Gastrocnemius medialis (tissue), 4 donors: Measurements from ENCODE around the gene GALNTL6. TPM values are rescaled to one million over a fixed set of nuclear protein-coding genes. Genes with fewer than 3 reads are reported as not detected.

Experiments used
- ATAC-seq, 2 donors: fragments of 150-250 bp; one replicate each; pipeline ENCODE4 v1.9.1; 2016
- DNase-seq, 2 donors: peaks; one replicate each; pipeline ENCODE4 v3.0.0-alpha.2; 2019
- H3K27ac ChIP-seq, 4 donors: fragments of 200-600 bp; sonication (generic); 1 replicate in 1 of 4; 2 replicates in 3 of 4; pipeline ENCODE4 v1.5.1; 2016 to 2018; ENCODE audit warnings: mild to moderate bottlenecking in 2 of 4, moderate library complexity in 1 of 4
- H3K27me3 ChIP-seq, 3 donors: fragments of 200-600 bp; sonication (generic) in 2 of 3; 1 replicate in 1 of 3; 2 replicates in 2 of 3; pipeline versions ENCODE4 v1.5.1 to v1.6.0; 2016 to 2019; ENCODE audit warnings: mild to moderate bottlenecking in 1 of 3, moderate library complexity in 1 of 3
- H3K36me3 ChIP-seq, 2 donors: fragments of 200-600 bp; sonication (generic) in 1 of 2; one replicate each; pipeline ENCODE4 v1.5.1; 2017 to 2018
- H3K4me1 ChIP-seq, 2 donors: fragments of 200-600 bp; sonication (generic) in 1 of 2; one replicate each; pipeline ENCODE4 v1.5.1; 2016 to 2017; ENCODE audit warnings: mild to moderate bottlenecking in 2 of 2
- H3K4me3 ChIP-seq, 4 donors: fragments of 200-600 bp; sonication (generic) in 3 of 4; 1 replicate in 1 of 4; 2 replicates in 3 of 4; pipeline ENCODE4 v1.5.1; 2016 to 2019; ENCODE audit warnings: mild to moderate bottlenecking in 2 of 4
- H3K9me3 ChIP-seq, 3 donors: fragments of 200-600 bp; sonication (generic) in 2 of 3; 1 replicate in 1 of 3; 2 replicates in 2 of 3; pipeline ENCODE4 v1.5.1; 2016 to 2019
- CTCF ChIP-seq, 5 experiments: fragments of 450-650 bp in 3 of 5; fragments of 200-600 bp in 2 of 5; sonication (generic) in 2 of 5; IDR thresholded peaks in 4 of 5; conservative IDR thresholded peaks in 1 of 5; 1 replicate in 4 of 5; 2 replicates in 1 of 5; pipeline ENCODE4 v1.5.1; 2016 to 2019; ENCODE audit warnings: antibody characterized with exemption in 5 of 5, mild to moderate bottlenecking in 3 of 5, moderate library complexity in 3 of 5
- POLR2A ChIP-seq, 2 donors: fragments of 450-650 bp; IDR thresholded peaks; one replicate each; pipeline ENCODE4 v1.6.1; 2017; ENCODE audit warnings: antibody characterized with exemption in 2 of 2, mild to moderate bottlenecking in 2 of 2, moderate library complexity in 2 of 2
- in situ Hi-C, 4 donors: fragments of 200-750 bp; cut with MboI; loops; one replicate each; pipeline versions ENCODE4 v1.15.0 to v1.8.0; 2017; ENCODE audit warnings: low sequenced_read_pairs in 4 of 4
- intact Hi-C: fragments of 100-400 bp; cut with DNase I; formaldehyde crosslinking; loops from one replicate; pipeline ENCODE4 v1.15.1; 2023; ENCODE audit warnings: low total_unique reads
- total RNA-seq, 4 donors: library from RNA; depleted of rRNA; stranded (reverse); fragments of >200 nt; gene quantifications; one replicate each; pipeline versions ENCODE4 v1.1.0 to v1.2.3, GENCODE V29; 2016

Gene GALNTL6
- total RNA-seq, 4 donors from 2014 or later = not detected

GRCh38 chr4:172270397-172270796, 457.2 kb downstream of the GALNTL6 start:
- H3K27me3 ChIP-seq = no peaks in the 10 kb centered on the region
- in situ Hi-C loops = no loop called here
- ATAC-seq (no peak), DNase-seq (no peak)
- H3K4me1 ChIP-seq = no peaks in the 10 kb centered on the region
- no peaks in the 10 kb centered on the region for H3K9me3 ChIP-seq
- H3K27ac ChIP-seq = no peak overlapping the region
- TF ChIP-seq CTCF (IDR thresholded peaks at IDR 0.05 in 4 of 5, conservative IDR thresholded peaks at IDR 0.05 in 1 of 5) (no peak), POLR2A (IDR thresholded peaks at IDR 0.05) (no peak)
- no peak overlapping the region for H3K4me3 ChIP-seq
- no peaks in the 10 kb centered on the region for H3K36me3 ChIP-seq
- intact Hi-C loops = no loop called here

GRCh38 chr4:172287117-172287516, 473.9 kb downstream of the GALNTL6 start:
- no peak overlapping the region for H3K4me3 ChIP-seq
- no peaks in the 10 kb centered on the region for H3K4me1 ChIP-seq
- H3K9me3 ChIP-seq = no peaks in the 10 kb centered on the region
- H3K36me3 ChIP-seq = no peaks in the 10 kb centered on the region
- TF ChIP-seq CTCF (IDR thresholded peaks at IDR 0.05 in 4 of 5, conservative IDR thresholded peaks at IDR 0.05 in 1 of 5) (no peak), POLR2A (IDR thresholded peaks at IDR 0.05) (no peak)
- H3K27ac ChIP-seq = no peak overlapping the region
- DNase-seq (no peak), ATAC-seq (no peak)
- in situ Hi-C loops (no loop called here), intact Hi-C loops (no loop called here)
- no peaks in the 10 kb centered on the region for H3K27me3 ChIP-seq

GRCh38 chr4:172305698-172306097, 492.5 kb downstream of the GALNTL6 start:
- Histone ChIP-seq H3K27ac (no peak overlapping the region), H3K4me3 (no peak overlapping the region), H3K36me3 (no peaks in the 10 kb centered on the region), H3K27me3 (no peaks in the 10 kb centered on the region), H3K9me3 (no peaks in the 10 kb centered on the region), H3K4me1 (no peaks in the 10 kb centered on the region)
- TF ChIP-seq POLR2A (IDR thresholded peaks at IDR 0.05) = no peak
- TF ChIP-seq CTCF (IDR thresholded peaks at IDR 0.05 in 4 of 5, conservative IDR thresholded peaks at IDR 0.05 in 1 of 5) = no peak
- no peak for ATAC-seq
- in situ Hi-C loops = no loop called here
- intact Hi-C loops = no loop called here
- no peak for DNase-seq

- ATAC-seq (no peak), DNase-seq (no peak)
- in situ Hi-C loops = no loop called here
- H3K9me3 ChIP-seq = no peaks in the 10 kb centered on the region
- TF ChIP-seq CTCF (IDR thresholded peaks at IDR 0.05 in 4 of 5, conservative IDR thresholded peaks at IDR 0.05 in 1 of 5) (no peak), POLR2A (IDR thresholded peaks at IDR 0.05) (no peak)
- H3K4me3 ChIP-seq = no peak overlapping the region
- no peaks in the 10 kb centered on the region for H3K36me3 ChIP-seq
- intact Hi-C loops = no loop called here
- H3K27me3 ChIP-seq = no peaks in the 10 kb centered on the region
- no peaks in the 10 kb centered on the region for H3K4me1 ChIP-seq
- H3K27ac ChIP-seq = no peak overlapping the region
These were observed 494.9 kb downstream of the GALNTL6 start for GRCh38 chr4:172308078-172308477.

- ATAC-seq = no peak
- H3K9me3 ChIP-seq = no peaks in the 10 kb centered on the region
- no peak for DNase-seq
- in situ Hi-C loops = no loop called here
- H3K4me3 ChIP-seq = no peak overlapping the region
- no peaks in the 10 kb centered on the region for H3K27me3 ChIP-seq
- TF ChIP-seq CTCF (IDR thresholded peaks at IDR 0.05 in 4 of 5, conservative IDR thresholded peaks at IDR 0.05 in 1 of 5) = no peak
- TF ChIP-seq POLR2A (IDR thresholded peaks at IDR 0.05) = no peak
- no peaks in the 10 kb centered on the region for H3K4me1 ChIP-seq
- no peaks in the 10 kb centered on the region for H3K36me3 ChIP-seq
- H3K27ac ChIP-seq = no peak overlapping the region
- intact Hi-C loops = no loop called here
These were observed 498.5 kb downstream of the GALNTL6 start for GRCh38 chr4:172311682-172312081.
